ENCODE measurements around the gene SGK1.

GRCh38 chr6:134282816-134283215 lies 35.1 kb downstream of the SGK1 start:
- TF ChIP-seq CTCF (IDR thresholded peaks at IDR 0.05) (no peak), POLR2A (IDR thresholded peaks at IDR 0.05) (no peak)
